ENCODE data around the gene TCF15. TPM values are rescaled to one million over a fixed set of nuclear protein-coding genes. Genes with fewer than 3 reads are reported as not detected.

The TCF15 gene
- total RNA-seq, 1 experiment from 2014 or later, result not detected

DNA sequence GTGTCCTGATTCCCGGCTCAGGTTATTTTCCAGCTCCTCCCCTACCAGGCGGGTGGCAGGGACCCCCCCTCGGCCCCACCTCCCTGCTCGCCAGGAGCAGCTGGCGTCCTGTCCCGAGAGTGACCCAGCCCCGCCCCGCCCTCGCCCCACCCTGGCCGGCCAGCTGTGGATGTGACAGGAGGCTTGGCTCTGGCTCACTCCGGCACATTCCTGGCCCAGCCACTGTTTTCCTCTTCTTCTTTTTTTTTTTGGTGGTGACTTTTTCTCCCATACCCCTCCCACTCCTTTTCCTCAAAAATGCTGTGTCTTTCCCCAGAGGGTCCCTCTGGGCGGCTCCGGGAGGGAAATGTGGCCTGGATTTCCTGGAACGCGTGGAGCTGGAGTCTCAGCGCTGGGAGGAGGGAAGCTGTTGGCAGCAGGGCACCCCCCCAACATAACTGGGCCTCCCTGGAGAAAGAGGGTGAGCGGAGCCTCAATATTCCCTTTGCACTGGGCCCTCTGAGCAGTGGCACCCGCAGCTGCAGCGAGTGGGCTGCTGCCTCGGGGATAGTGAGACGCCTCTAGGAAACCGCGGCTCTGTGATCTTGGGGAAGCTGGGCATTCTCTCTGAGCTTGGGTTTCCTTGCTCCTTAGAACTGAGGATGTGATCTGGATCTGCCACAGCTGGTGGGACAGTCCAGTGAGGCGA is 38.2 kb downstream of the TCF15 start:
- TF ChIP-seq EZH2 (IDR thresholded peaks at IDR 0.05; ENCODE audit: low read depth), result no peak
- TF ChIP-seq, protein P1, sequence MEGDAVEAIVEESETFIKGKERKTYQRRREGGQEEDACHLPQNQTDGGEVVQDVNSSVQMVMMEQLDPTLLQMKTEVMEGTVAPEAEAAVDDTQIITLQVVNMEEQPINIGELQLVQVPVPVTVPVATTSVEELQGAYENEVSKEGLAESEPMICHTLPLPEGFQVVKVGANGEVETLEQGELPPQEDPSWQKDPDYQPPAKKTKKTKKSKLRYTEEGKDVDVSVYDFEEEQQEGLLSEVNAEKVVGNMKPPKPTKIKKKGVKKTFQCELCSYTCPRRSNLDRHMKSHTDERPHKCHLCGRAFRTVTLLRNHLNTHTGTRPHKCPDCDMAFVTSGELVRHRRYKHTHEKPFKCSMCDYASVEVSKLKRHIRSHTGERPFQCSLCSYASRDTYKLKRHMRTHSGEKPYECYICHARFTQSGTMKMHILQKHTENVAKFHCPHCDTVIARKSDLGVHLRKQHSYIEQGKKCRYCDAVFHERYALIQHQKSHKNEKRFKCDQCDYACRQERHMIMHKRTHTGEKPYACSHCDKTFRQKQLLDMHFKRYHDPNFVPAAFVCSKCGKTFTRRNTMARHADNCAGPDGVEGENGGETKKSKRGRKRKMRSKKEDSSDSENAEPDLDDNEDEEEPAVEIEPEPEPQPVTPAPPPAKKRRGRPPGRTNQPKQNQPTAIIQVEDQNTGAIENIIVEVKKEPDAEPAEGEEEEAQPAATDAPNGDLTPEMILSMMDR (conservative IDR thresholded peaks at IDR 0.05), result no peak
- POLR2A ChIA-PET (ENCODE audit: unreplicated experiment), result interaction anchor here (0.6 to 0.7 kb wide), 2 partner anchors 167 to 1672 kb away, joined by 3 to 8 read pairs; no protein-coding TSS in a partner anchor
- Histone ChIP-seq H3K36me3 (ENCODE audit: low read depth) (no peaks in the 10 kb centered on the region), H3F3A (ENCODE audit: insufficient read depth, low read depth) (peaks cover 7% of the 10 kb centered on the region; the same call in 1 of the 2 replicates), H3K9me2 (ENCODE audit: insufficient read depth) (no peaks in the 10 kb centered on the region), H3K27ac (no peak overlapping the region), H3K4me3 (no peak overlapping the region), H3K4me2 (peak overlapping the region; percentile 36; the same call in 1 of the 2 replicates), H3K9me3 (ENCODE audit: insufficient read depth, low read depth) (no peaks in the 10 kb centered on the region), H3K27me3 (ENCODE audit: insufficient read depth, low read depth) (peaks cover 25% of the 10 kb centered on the region), H2AFZ (no peak overlapping the region), H4K20me1 (ENCODE audit: insufficient read depth) (no peaks in the 10 kb centered on the region), H3K4me1 (replicated peaks; ENCODE audit: insufficient read depth) (peaks cover 9% of the 10 kb centered on the region), H3K79me2 (ENCODE audit: low read depth) (no peaks in the 10 kb centered on the region)
- no TSS peak for BruUV-seq (replicated peaks)
- CTCF ChIA-PET, result interaction anchor here (0.7 kb wide), 1 partner anchor 196 kb away, joined by 3 read pairs; the partner anchor contains the start of gene SLC52A3
- peak in 1 of 2 experiments; percentile 58 for DNase-seq
- intact Hi-C loops (cut with micrococcal nuclease; ENCODE audit: unreplicated experiment), result no loop called here

DNA sequence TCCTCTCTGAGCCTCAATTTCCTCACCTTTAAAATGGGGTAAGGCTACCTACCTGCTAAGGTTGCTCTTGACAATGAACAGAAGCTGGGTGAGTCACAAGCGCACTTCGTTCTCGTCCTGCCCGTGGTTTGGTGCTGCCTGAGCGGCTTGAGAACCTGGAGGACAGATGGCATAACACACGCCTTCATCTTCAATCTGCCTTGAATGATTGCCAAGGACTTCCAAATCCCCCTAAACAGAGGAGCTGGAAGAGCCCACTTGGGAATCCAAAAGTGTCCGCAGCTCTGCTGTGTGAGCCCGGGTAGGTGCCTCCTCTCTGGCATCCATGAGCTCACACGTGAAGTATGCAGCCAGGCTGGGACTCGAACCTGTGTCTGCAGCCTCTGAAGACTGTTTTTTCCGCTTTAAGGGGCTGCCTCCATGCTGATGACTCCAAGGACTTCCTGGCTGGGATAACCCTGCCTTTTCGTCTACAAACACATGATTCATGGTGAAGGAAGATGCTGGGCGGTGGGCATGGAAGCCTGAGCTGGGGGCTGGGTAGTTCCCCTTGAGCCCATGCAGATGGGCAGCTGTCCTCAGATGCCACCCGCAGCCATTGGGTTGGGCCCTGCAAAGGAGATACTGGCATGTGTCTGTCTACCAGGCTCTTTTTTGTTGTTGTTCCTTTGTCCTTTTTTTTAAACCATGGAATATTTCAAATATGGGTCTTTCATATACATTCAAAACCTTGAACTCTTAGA is 41.3 kb downstream of the TCF15 start:
- H3K9me2 ChIP-seq (ENCODE audit: insufficient read depth), result no peaks in the 10 kb centered on the region
- no peaks in the 10 kb centered on the region for H3K36me3 ChIP-seq (ENCODE audit: low read depth)
- H4K20me1 ChIP-seq (ENCODE audit: insufficient read depth), result no peaks in the 10 kb centered on the region
- intact Hi-C loops (cut with micrococcal nuclease; ENCODE audit: unreplicated experiment), result no loop called here
- H3K27ac ChIP-seq, result no peak overlapping the region
- POLR2A ChIA-PET (ENCODE audit: unreplicated experiment), result interaction anchor here (0.6 kb wide), 1 partner anchor 30 kb away, joined by 4 read pairs; no protein-coding TSS in a partner anchor
- peaks cover 22% of the 10 kb centered on the region for H3K27me3 ChIP-seq (ENCODE audit: insufficient read depth, low read depth)
- DNase-seq, result no peak
- CTCF ChIA-PET, result no interaction called here
- BruUV-seq (replicated peaks), result no TSS peak
- no peak overlapping the region for H2AFZ ChIP-seq
- no peaks in the 10 kb centered on the region for H3K79me2 ChIP-seq (ENCODE audit: low read depth)
- H3K4me1 ChIP-seq (replicated peaks; ENCODE audit: insufficient read depth), result peaks cover 9% of the 10 kb centered on the region
- no peak overlapping the region for H3K4me3 ChIP-seq
- no peak overlapping the region for H3K4me2 ChIP-seq
- no peaks in the 10 kb centered on the region for H3K9me3 ChIP-seq (ENCODE audit: insufficient read depth, low read depth)
- no peak for TF ChIP-seq EZH2 (IDR thresholded peaks at IDR 0.05; ENCODE audit: low read depth)
- TF ChIP-seq, protein P1 (conservative IDR thresholded peaks at IDR 0.05), result no peak
- H3F3A ChIP-seq (ENCODE audit: insufficient read depth, low read depth), result peaks cover 7% of the 10 kb centered on the region; the same call in 1 of the 2 replicates

DNA sequence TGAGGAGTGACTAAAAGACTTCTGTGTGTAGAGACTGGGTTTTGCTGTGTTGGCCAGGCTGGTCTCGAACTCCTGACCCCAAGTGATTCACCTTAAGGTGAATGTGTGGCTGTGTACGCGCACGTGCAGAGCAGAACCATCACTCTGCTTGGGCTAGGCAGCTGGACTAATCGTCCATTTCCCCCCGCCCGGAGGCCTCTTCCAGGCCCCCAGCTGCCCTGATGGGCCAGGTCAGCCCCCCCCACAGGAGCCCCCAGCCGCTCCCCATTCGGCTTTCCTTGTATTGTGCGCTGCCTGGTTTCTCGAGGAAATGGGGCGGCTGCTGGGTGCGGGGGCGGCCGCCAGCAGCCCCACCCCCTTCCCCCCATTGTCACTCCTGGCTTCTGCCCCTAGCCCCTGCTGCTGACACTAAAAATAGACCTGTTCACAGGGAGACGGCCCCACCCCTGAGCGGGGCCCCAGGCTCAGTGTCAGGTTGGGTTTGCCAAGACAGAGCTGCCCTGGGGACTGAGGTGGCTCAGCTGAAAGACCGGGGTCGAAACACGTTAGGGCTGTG is 41.9 kb downstream of the TCF15 start:
- H3K4me2 ChIP-seq, result no peak overlapping the region
- H3K4me3 ChIP-seq, result no peak overlapping the region
- intact Hi-C loops (cut with micrococcal nuclease; ENCODE audit: unreplicated experiment), result no loop called here
- ChIA-PET POLR2A (ENCODE audit: unreplicated experiment) (no interaction called here), CTCF (no interaction called here)
- H3K27me3 ChIP-seq (ENCODE audit: insufficient read depth, low read depth), result peaks cover 15% of the 10 kb centered on the region; the same call in 1 of the 2 replicates
- H3K9me3 ChIP-seq (ENCODE audit: insufficient read depth, low read depth), result no peaks in the 10 kb centered on the region
- BruUV-seq (replicated peaks), result no TSS peak
- H3K9me2 ChIP-seq (ENCODE audit: insufficient read depth), result no peaks in the 10 kb centered on the region
- no peaks in the 10 kb centered on the region for H3K36me3 ChIP-seq (ENCODE audit: low read depth)
- DNase-seq, result no peak
- H3F3A ChIP-seq (ENCODE audit: insufficient read depth, low read depth), result peaks cover 7% of the 10 kb centered on the region; the same call in 1 of the 2 replicates
- peaks cover 9% of the 10 kb centered on the region for H3K4me1 ChIP-seq (replicated peaks; ENCODE audit: insufficient read depth)
- no peak overlapping the region for H3K27ac ChIP-seq
- H4K20me1 ChIP-seq (ENCODE audit: insufficient read depth), result no peaks in the 10 kb centered on the region
- H3K79me2 ChIP-seq (ENCODE audit: low read depth), result no peaks in the 10 kb centered on the region
- no peak overlapping the region for H2AFZ ChIP-seq
- TF ChIP-seq, protein P1 (conservative IDR thresholded peaks at IDR 0.05), result no peak
- TF ChIP-seq EZH2 (IDR thresholded peaks at IDR 0.05; ENCODE audit: low read depth), result no peak
